ES-I3 (cell line): ENCODE measurements around the gene SHISA9.

ENCODE experiments used
- H3K36me3 ChIP-seq: 2 replicates; pipeline ENCODE4 v1.6.1; 2013; ENCODE audit warnings: mild to moderate bottlenecking, low read length, control low read depth, moderate library complexity; ENCODE audit not compliant: insufficient read depth
- H3K4me1 ChIP-seq: 2 replicates; pipeline ENCODE4 v1.6.1; 2013; ENCODE audit warnings: mild to moderate bottlenecking, control low read depth, low read length; ENCODE audit not compliant: insufficient read depth
- H3K9ac ChIP-seq: 2 replicates; pipeline ENCODE4 v1.6.1; 2013; ENCODE audit warnings: low read depth, mild to moderate bottlenecking, low read length, moderate library complexity
- H3K9me3 ChIP-seq: 2 replicates; pipeline ENCODE4 v1.6.1; 2013; ENCODE audit warnings: mild to moderate bottlenecking, low read length, moderate library complexity; ENCODE audit not compliant: control insufficient read depth, insufficient read depth

SHISA9 gene

DNA sequence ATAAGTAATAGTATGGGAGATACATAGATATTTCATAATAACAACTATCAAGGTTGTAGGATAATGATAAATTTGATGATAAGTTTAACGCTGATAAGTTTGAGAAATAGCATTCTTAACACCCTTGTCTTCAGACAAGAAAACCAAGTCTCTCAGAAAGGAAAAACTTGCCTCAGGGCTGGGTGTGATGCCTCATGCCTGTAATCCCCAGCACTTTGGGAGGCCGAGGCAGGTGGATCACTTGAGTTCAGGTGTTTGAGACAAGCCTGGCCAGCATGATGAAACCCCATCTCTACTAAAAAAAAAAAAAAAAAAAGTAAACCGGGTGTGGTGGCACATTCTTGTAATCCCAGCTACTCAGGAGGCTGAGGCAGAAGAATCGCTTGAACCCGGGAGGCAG, 90.7 kb downstream of the SHISA9 start:
- no peak overlapping the region for H3K9ac ChIP-seq
- H3K4me1 ChIP-seq, result no peaks in the 10 kb centered on the region
- H3K36me3 ChIP-seq, result no peaks in the 10 kb centered on the region
- no peaks in the 10 kb centered on the region for H3K9me3 ChIP-seq

DNA sequence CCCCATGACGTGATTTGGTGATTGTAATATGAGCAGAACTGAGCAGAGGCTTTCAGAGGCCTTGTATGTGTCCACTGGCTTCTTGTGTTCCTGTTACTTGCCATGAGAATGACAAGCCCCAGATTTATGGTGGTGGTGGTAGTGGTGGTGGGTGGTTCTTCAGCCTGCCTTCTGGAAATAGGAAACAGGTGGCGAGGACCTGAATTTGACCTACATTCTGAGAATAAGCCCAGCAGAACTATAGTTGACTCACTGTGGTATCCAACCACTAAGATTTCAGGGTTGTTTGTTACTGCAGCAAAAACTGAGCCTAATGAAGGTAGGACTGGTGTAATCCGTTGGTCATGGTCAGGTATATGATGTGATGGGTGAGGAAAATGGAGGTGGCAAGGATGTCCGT, 93.0 kb downstream of the SHISA9 start:
- Histone ChIP-seq H3K36me3 (no peaks in the 10 kb centered on the region; the same call in 1 of the 2 replicates), H3K9ac (no peak overlapping the region), H3K9me3 (no peaks in the 10 kb centered on the region), H3K4me1 (no peaks in the 10 kb centered on the region)

- H3K4me1 ChIP-seq, result no peaks in the 10 kb centered on the region
- no peaks in the 10 kb centered on the region for H3K9me3 ChIP-seq
- no peaks in the 10 kb centered on the region; the same call in 1 of the 2 replicates for H3K36me3 ChIP-seq
- no peak overlapping the region for H3K9ac ChIP-seq
Measured at GRCh38 chr16:12995721-12996372, 94.4 kb downstream of the SHISA9 start.

DNA sequence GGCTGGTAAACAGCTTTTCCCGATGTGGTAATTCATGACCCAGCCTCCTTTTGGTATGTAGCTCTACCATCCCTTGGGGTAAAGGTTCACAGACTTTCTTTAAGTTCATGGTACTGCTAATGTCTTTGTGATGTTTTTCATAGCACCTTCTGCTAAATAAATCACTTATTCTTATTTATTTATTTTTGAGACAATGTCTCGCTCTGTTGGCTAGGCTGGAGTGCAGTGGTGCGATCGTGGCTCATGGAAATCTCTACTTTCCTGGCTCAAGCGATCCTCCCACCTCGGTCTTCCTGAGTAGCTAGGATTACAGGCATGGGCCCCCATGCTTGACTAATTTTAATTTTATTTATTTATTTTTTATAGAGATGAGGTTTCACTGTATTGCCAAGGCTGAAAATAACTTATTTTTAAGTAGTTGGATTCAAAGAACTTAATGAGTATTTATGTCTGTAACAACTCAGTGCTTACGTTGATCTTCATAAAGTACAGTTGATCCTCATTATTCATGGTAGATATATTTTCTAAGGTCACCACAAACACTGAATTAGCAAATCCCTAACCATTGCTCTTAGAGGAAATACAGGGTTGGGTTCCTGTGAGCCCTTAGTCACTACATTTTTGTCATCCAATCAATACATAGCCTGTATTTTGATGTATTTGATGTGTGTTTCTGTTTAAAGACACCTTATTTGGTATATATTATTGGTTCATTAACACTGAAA, 97.1 kb downstream of the SHISA9 start:
- no peaks in the 10 kb centered on the region for H3K4me1 ChIP-seq
- H3K9ac ChIP-seq, result no peak overlapping the region
- no peaks in the 10 kb centered on the region for H3K9me3 ChIP-seq
- no peaks in the 10 kb centered on the region; the same call in 1 of the 2 replicates for H3K36me3 ChIP-seq

GRCh38 chr16:12999368-12999767, 98.0 kb downstream of the SHISA9 start:
- Histone ChIP-seq H3K9me3 (no peaks in the 10 kb centered on the region), H3K36me3 (no peaks in the 10 kb centered on the region; the same call in 1 of the 2 replicates), H3K9ac (no peak overlapping the region), H3K4me1 (no peaks in the 10 kb centered on the region)

- Histone ChIP-seq H3K4me1 (no peaks in the 10 kb centered on the region), H3K9ac (no peak overlapping the region), H3K36me3 (no peaks in the 10 kb centered on the region), H3K9me3 (no peaks in the 10 kb centered on the region)
Measured at GRCh38 chr16:13005721-13006247, 104.4 kb downstream of the SHISA9 start.

- Histone ChIP-seq H3K4me1 (peaks cover 29% of the 10 kb centered on the region), H3K36me3 (no peaks in the 10 kb centered on the region), H3K9me3 (no peaks in the 10 kb centered on the region; the same call in 1 of the 2 replicates), H3K9ac (no peak overlapping the region)
Measured at GRCh38 chr16:13012601-13013000, 111.2 kb downstream of the SHISA9 start.

GRCh38 chr16:13013043-13013442, 111.6 kb downstream of the SHISA9 start:
- Histone ChIP-seq H3K9me3 (no peaks in the 10 kb centered on the region; the same call in 1 of the 2 replicates), H3K4me1 (peaks cover 29% of the 10 kb centered on the region), H3K36me3 (no peaks in the 10 kb centered on the region), H3K9ac (no peak overlapping the region)

DNA sequence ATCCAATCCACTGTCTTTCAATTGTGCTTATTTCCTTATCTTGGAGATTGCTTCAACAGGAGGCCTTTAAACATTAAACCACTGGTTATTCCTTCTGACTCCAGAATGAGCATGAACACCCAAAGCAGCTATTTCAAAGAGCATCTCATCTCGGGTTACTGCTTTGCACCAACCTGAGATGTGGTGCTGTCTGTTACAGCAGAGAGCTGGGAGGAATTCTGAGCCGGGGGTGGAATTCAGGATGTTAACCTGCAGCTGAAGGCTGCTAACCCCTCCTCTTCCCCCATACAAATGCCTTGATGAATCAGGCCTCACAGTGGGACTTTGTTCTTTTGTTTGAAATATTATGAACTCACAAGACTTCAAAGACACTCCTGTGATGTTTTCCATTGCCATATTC, 113.1 kb downstream of the SHISA9 start:
- no peaks in the 10 kb centered on the region for H3K36me3 ChIP-seq
- no peak overlapping the region for H3K9ac ChIP-seq
- H3K4me1 ChIP-seq, result peaks cover 34% of the 10 kb centered on the region
- no peaks in the 10 kb centered on the region; the same call in 1 of the 2 replicates for H3K9me3 ChIP-seq

- no peak overlapping the region for H3K9ac ChIP-seq
- H3K4me1 ChIP-seq, result peaks cover 25% of the 10 kb centered on the region
- no peaks in the 10 kb centered on the region for H3K36me3 ChIP-seq
- no peaks in the 10 kb centered on the region; the same call in 1 of the 2 replicates for H3K9me3 ChIP-seq
Measured at GRCh38 chr16:13018026-13018425, 116.6 kb downstream of the SHISA9 start.

- H3K9ac ChIP-seq, result no peak overlapping the region
- peaks cover 5% of the 10 kb centered on the region; the same call in 1 of the 2 replicates for H3K4me1 ChIP-seq
- H3K36me3 ChIP-seq, result no peaks in the 10 kb centered on the region
- H3K9me3 ChIP-seq, result no peaks in the 10 kb centered on the region
Measured at GRCh38 chr16:13021996-13022395, 120.6 kb downstream of the SHISA9 start.

DNA sequence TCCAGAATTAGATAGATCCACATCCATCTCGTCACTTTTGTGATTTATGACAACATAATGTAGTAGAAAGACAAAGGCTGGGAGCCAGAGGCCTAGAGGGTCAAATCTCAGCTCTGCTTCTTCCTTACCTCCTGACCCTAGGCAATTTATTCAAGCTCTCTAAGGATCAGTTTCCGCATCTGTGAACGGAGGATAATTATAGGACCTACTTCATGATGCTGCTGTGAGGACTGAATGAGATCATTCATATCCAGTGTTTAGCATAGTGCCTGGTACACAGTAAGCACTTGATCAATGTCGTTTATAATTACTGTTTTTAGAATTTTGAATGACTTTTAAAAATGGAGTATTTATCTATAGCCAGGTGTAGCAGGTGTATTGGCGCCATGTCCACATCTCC, 128.4 kb downstream of the SHISA9 start:
- H3K4me1 ChIP-seq, result no peaks in the 10 kb centered on the region
- H3K9ac ChIP-seq, result no peak overlapping the region
- H3K9me3 ChIP-seq, result no peaks in the 10 kb centered on the region
- no peaks in the 10 kb centered on the region for H3K36me3 ChIP-seq

DNA sequence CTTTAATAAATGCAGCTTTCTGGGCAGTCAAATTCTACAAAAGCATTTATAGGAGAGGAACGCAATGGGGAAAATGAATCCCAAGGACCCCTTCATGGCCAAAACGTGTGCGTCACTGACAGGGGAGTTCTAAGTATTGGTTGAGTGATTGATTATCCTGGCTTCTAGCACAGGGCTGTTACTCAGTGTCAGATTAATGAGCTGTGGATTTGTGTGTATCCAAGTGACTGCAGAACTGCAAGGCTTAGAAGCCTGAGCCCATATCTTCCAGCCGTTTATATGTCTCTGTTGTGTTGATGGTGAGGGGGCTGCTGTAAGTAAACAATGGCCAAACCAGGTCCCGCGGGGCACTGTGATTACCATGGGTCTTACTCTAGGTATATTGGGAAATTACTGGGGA, 129.4 kb downstream of the SHISA9 start:
- H3K9ac ChIP-seq, result no peak overlapping the region

GRCh38 chr16:13032911-13033310, 131.5 kb downstream of the SHISA9 start:
- no peaks in the 10 kb centered on the region for H3K4me1 ChIP-seq
- H3K9ac ChIP-seq, result no peak overlapping the region
- H3K9me3 ChIP-seq, result no peaks in the 10 kb centered on the region
- no peaks in the 10 kb centered on the region for H3K36me3 ChIP-seq

More for the DNA sequence above, 129.4 kb downstream of the SHISA9 start:
- Histone ChIP-seq H3K9me3 (no peaks in the 10 kb centered on the region), H3K4me1 (no peaks in the 10 kb centered on the region), H3K36me3 (no peaks in the 10 kb centered on the region)

- Histone ChIP-seq H3K36me3 (no peaks in the 10 kb centered on the region), H3K9ac (no peak overlapping the region), H3K4me1 (no peaks in the 10 kb centered on the region; the same call in 1 of the 2 replicates), H3K9me3 (no peaks in the 10 kb centered on the region)
Measured at GRCh38 chr16:13036600-13036999, 135.2 kb downstream of the SHISA9 start.
